OCI-LY1 (cell line): ENCODE measurements around the gene BCL2.

ENCODE experiments used
- H2AFZ ChIP-seq: fragments of 200-600 bp; sonication (generic), shearing (Covaris generic); 2 replicates; pipeline ENCODE4 v1.6.0; 2014; ENCODE audit warnings: antibody characterized with exemption, mild to moderate bottlenecking, low read length
- H3F3A ChIP-seq: fragments of 200-600 bp; sonication (generic), shearing (Covaris generic); 2 replicates; pipeline ENCODE4 v1.6.0; 2014; ENCODE audit warnings: mild to moderate bottlenecking, antibody characterized with exemption, low read length, moderate library complexity; ENCODE audit not compliant: insufficient read depth
- H3K27ac ChIP-seq: fragments of 200-600 bp; sonication (generic); 2 replicates; pipeline ENCODE4 v1.5.1; 2014; ENCODE audit warnings: low read length, mixed run types, mild to moderate bottlenecking, low read depth; ENCODE audit not compliant: poor library complexity, severe bottlenecking
- H3K27me3 ChIP-seq: fragments of 200-600 bp; sonication (generic); 2 replicates; pipeline ENCODE4 v1.6.0; 2014; ENCODE audit warnings: antibody characterized with exemption, mild to moderate bottlenecking, low read length, moderate library complexity; ENCODE audit not compliant: insufficient read depth
- H3K36me3 ChIP-seq: fragments of 200-600 bp; sonication (generic); 2 replicates; pipeline ENCODE4 v1.6.1; 2014; ENCODE audit warnings: mild to moderate bottlenecking, antibody characterized with exemption, low read length, moderate library complexity, mixed read lengths; ENCODE audit not compliant: insufficient read depth
- H3K4me1 ChIP-seq: fragments of 200-600 bp; sonication (generic); 2 replicates; pipeline ENCODE4 v1.5.1; 2014; ENCODE audit warnings: mild to moderate bottlenecking, low read length, moderate library complexity; ENCODE audit not compliant: insufficient read depth, severe bottlenecking
- H3K4me2 ChIP-seq: fragments of 200-600 bp; sonication (generic), shearing (Covaris generic); 2 replicates; pipeline ENCODE4 v1.6.1; 2014; ENCODE audit warnings: low read length
- H3K4me3 ChIP-seq: fragments of 200-600 bp; sonication (generic); 2 replicates; pipeline ENCODE4 v1.5.1; 2014; ENCODE audit warnings: low read length, low read depth, mild to moderate bottlenecking, mixed read lengths; ENCODE audit not compliant: poor library complexity, severe bottlenecking
- H3K79me2 ChIP-seq: fragments of 200-600 bp; shearing (Covaris generic); 2 replicates; pipeline ENCODE4 v1.6.1; 2016; ENCODE audit warnings: mixed run types, low read length, mixed read lengths; ENCODE audit not compliant: insufficient read depth
- H3K9ac ChIP-seq: fragments of 200-600 bp; sonication (generic), shearing (Covaris generic); 2 replicates; pipeline ENCODE4 v1.6.1; 2014; ENCODE audit warnings: mild to moderate bottlenecking, low read length, mixed read lengths
- H3K9me2 ChIP-seq: fragments of 200-600 bp; sonication (generic), shearing (Covaris generic); 2 replicates; pipeline ENCODE4 v1.6.1; 2014; ENCODE audit warnings: low read depth, mild to moderate bottlenecking, low read length, mixed read lengths
- H3K9me3 ChIP-seq: fragments of 200-600 bp; shearing (Covaris generic); 2 replicates; pipeline ENCODE4 v1.6.1; 2014; ENCODE audit warnings: low read length, mixed read lengths
- H4K20me1 ChIP-seq: fragments of 200-600 bp; sonication (generic), shearing (Covaris generic); 2 replicates; pipeline ENCODE4 v1.6.0; 2016; ENCODE audit warnings: mild to moderate bottlenecking, low read length; ENCODE audit not compliant: insufficient read depth
- EZH2 ChIP-seq: fragments of 200-600 bp; sonication (generic), shearing (Covaris generic); IDR thresholded peaks from 2 replicates; pipeline ENCODE4 v1.8.0; 2017; ENCODE audit warnings: borderline replicate concordance, mixed run types, mild to moderate bottlenecking, antibody characterized with exemption, low read length, moderate library complexity, mixed read lengths
- TF ChIP-seq, protein P1 (sequence below): fragments of 200-600 bp; sonication (generic), shearing (Covaris generic); IDR thresholded peaks from 2 replicates; pipeline ENCODE4 v1.5.1; 2017; ENCODE audit warnings: mild to moderate bottlenecking, antibody characterized with exemption, low read length, moderate library complexity, mixed read lengths

The BCL2 gene

DNA sequence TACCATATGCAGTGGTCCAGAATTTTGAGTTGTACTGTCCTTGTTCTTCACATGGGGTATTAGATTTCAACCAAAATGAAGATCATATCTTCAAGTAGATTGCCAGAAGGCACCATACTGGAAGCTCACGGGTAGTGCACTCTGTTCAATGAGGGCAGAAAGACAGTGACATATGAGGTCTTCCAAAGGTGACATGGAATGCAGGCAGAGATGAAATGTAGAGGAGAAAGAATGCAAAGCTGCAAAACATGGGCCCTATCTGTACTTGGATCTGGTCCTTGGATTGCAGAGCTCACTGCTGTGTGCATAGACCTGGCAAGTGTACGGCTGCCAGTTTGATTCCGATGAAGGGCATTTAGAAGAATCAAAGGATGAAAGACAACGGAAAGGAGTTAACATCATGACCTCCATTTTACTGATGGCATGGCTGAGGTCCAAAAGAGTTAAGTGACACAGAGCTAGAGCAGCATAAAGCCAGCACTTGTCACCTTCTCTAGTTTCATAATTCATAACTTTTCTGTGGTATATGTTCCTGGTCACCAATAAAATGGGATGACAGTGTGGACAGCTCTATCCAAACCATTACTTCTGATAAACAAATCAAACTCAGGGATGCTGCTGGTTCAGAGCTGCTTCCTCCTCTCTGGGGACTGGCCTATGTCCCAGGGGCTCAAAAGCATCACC lies 64.7 kb downstream of the BCL2 start:
- Histone ChIP-seq H3K36me3 (peaks cover 67% of the 10 kb centered on the region), H3K4me1 (no peaks in the 10 kb centered on the region), H3K4me2 (no peak overlapping the region), H3K9me3 (no peaks in the 10 kb centered on the region), H3K27me3 (no peaks in the 10 kb centered on the region), H3K4me3 (no peak overlapping the region), H3K9ac (no peak overlapping the region), H3F3A (no peaks in the 10 kb centered on the region), H2AFZ (no peak overlapping the region), H3K27ac (no peak overlapping the region), H4K20me1 (no peaks in the 10 kb centered on the region), H3K79me2 (peaks cover 36% of the 10 kb centered on the region), H3K9me2 (no peaks in the 10 kb centered on the region)
- no peak for TF ChIP-seq EZH2
- TF ChIP-seq, protein P1, sequence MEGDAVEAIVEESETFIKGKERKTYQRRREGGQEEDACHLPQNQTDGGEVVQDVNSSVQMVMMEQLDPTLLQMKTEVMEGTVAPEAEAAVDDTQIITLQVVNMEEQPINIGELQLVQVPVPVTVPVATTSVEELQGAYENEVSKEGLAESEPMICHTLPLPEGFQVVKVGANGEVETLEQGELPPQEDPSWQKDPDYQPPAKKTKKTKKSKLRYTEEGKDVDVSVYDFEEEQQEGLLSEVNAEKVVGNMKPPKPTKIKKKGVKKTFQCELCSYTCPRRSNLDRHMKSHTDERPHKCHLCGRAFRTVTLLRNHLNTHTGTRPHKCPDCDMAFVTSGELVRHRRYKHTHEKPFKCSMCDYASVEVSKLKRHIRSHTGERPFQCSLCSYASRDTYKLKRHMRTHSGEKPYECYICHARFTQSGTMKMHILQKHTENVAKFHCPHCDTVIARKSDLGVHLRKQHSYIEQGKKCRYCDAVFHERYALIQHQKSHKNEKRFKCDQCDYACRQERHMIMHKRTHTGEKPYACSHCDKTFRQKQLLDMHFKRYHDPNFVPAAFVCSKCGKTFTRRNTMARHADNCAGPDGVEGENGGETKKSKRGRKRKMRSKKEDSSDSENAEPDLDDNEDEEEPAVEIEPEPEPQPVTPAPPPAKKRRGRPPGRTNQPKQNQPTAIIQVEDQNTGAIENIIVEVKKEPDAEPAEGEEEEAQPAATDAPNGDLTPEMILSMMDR = no peak

DNA sequence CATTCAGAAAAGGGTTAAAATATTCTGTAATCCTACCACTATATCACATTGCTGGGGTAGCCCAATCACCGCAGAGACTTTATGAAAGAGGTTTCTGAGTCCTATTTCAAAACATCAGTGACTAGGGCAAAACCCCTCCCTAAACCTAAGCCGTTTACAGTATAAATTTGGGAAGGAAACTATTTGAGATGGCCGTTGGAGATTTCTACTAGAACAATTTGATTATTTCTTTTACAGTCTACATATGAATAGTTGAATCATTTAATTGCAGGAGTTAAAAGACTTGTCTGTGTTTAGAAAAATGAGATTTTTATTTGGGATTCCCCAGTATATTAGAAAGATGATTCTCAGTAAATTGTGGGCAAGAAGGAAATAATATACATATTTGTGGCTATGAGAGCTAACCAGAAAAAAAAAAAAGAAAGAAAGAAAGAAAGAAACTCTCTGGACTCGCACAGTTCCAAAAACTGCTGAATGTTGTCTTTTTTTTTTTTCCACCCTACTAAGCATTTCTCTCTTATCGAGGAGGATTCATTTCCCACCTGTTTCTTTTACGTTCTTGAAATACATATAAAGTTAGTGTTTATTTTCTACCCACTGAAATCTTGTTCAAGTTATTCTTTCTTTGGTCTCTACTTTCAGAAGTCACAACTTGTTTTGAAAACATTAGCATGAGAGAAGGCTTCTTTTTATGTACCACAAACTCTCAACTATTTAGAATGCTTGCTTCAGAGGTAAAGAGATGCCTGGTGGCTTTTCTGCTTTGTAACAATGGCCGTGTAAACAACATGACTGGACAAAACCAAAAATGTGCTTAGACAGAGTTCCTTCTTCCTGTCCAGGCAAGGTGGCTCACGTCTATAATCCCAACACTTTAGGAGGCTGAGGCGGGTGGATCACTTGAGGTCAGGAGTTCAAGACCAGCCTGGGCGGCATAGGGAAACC lies 65.9 kb downstream of the BCL2 start:
- H3K27me3 ChIP-seq = no peaks in the 10 kb centered on the region
- no peak for TF ChIP-seq EZH2
- TF ChIP-seq, protein P1 = no peak
- no peak overlapping the region for H2AFZ ChIP-seq
- no peaks in the 10 kb centered on the region for H3F3A ChIP-seq
- no peaks in the 10 kb centered on the region for H3K9me2 ChIP-seq
- peaks cover 31% of the 10 kb centered on the region for H3K79me2 ChIP-seq
- no peaks in the 10 kb centered on the region for H3K9me3 ChIP-seq
- H3K4me2 ChIP-seq = no peak overlapping the region
- peaks cover 61% of the 10 kb centered on the region for H3K36me3 ChIP-seq
- H3K4me1 ChIP-seq = no peaks in the 10 kb centered on the region
- H3K27ac ChIP-seq = no peak overlapping the region
- no peak overlapping the region for H3K4me3 ChIP-seq
- no peaks in the 10 kb centered on the region for H4K20me1 ChIP-seq
- no peak overlapping the region for H3K9ac ChIP-seq

DNA sequence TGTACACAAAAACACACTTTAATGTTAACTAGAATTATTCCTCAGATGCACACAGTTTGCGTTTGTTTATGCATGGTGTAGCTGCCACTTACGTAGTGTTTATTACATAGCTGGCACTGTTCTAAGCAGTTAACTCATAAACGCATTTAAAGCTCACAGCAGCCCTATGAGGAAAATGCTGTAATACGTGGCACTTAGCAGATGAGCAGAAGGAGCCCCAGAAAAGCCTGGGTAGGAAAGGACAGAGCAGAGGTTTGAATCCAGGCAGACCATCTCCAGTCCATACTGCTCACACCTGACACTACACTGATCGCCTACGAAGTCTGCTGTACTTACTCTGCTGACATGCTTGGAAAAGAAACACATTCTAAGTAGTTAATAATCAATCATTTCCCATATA lies 66.6 kb downstream of the BCL2 start:
- Histone ChIP-seq H3K4me3 (no peak overlapping the region), H4K20me1 (no peaks in the 10 kb centered on the region), H3K9ac (no peak overlapping the region), H3K27ac (no peak overlapping the region), H3F3A (no peaks in the 10 kb centered on the region), H2AFZ (no peak overlapping the region), H3K27me3 (no peaks in the 10 kb centered on the region), H3K9me3 (no peaks in the 10 kb centered on the region), H3K79me2 (peaks cover 33% of the 10 kb centered on the region), H3K4me1 (no peaks in the 10 kb centered on the region), H3K4me2 (no peak overlapping the region), H3K9me2 (no peaks in the 10 kb centered on the region), H3K36me3 (peaks cover 65% of the 10 kb centered on the region)
- TF ChIP-seq, protein P1 = no peak
- TF ChIP-seq EZH2 = no peak
